Sigmoid colon (tissue), 4 donors: Measurements from ENCODE around the gene CRYBB1.

Experiments used
- EP300 ChIP-seq, 4 donors: sonication (generic); formaldehyde crosslinking; IDR thresholded peaks; one replicate each; pipeline ENCODE4 v1.6.1; 2017; ENCODE audit warnings: antibody characterized with exemption in 4 of 4
- POLR2AphosphoS5 ChIP-seq, 4 donors: sonication (generic); formaldehyde crosslinking; IDR thresholded peaks; one replicate each; pipeline ENCODE4 v1.6.1; 2017; ENCODE audit warnings: antibody characterized with exemption in 4 of 4
- TF ChIP-seq, protein P1 (sequence below), 4 experiments: fragments of 450-650 bp in 3 of 4; fragments of 200-600 bp in 1 of 4; IDR thresholded peaks; one replicate each; pipeline ENCODE4 v1.5.1; 2016 to 2019; ENCODE audit warnings: antibody characterized with exemption in 4 of 4, mild to moderate bottlenecking in 3 of 4, moderate library complexity in 2 of 4

- TF ChIP-seq POLR2AphosphoS5 (IDR thresholded peaks at IDR 0.05) (no peak), EP300 (IDR thresholded peaks at IDR 0.05) (no peak)
- TF ChIP-seq, protein P1, sequence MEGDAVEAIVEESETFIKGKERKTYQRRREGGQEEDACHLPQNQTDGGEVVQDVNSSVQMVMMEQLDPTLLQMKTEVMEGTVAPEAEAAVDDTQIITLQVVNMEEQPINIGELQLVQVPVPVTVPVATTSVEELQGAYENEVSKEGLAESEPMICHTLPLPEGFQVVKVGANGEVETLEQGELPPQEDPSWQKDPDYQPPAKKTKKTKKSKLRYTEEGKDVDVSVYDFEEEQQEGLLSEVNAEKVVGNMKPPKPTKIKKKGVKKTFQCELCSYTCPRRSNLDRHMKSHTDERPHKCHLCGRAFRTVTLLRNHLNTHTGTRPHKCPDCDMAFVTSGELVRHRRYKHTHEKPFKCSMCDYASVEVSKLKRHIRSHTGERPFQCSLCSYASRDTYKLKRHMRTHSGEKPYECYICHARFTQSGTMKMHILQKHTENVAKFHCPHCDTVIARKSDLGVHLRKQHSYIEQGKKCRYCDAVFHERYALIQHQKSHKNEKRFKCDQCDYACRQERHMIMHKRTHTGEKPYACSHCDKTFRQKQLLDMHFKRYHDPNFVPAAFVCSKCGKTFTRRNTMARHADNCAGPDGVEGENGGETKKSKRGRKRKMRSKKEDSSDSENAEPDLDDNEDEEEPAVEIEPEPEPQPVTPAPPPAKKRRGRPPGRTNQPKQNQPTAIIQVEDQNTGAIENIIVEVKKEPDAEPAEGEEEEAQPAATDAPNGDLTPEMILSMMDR (IDR thresholded peaks at IDR 0.05), result no peak
These were observed 628 bp upstream of the CRYBB1 start for GRCh38 chr22:26618455-26618854.
